Glomerular endothelial cell (primary cell): ENCODE data around the gene VPS18. TPM values are rescaled to one million over a fixed set of nuclear protein-coding genes. Genes with fewer than 3 reads are reported as not detected.

Experiments used
- DNase-seq: peaks from one replicate; pipeline ENCODE4 v3.0.0-alpha.2; 2011; ENCODE audit warnings: low read depth, low spot score; ENCODE audit errors: extremely low read depth
- total RNA-seq: library from RNA; depleted of rRNA; stranded (reverse); fragments of >200 nt; gene quantifications from 2 replicates; pipeline ENCODE4 v1.2.3, GENCODE V29; 2015

VPS18 gene
- total RNA-seq, 1 donor from 2014 or later, result 60.4 TPM

DNA sequence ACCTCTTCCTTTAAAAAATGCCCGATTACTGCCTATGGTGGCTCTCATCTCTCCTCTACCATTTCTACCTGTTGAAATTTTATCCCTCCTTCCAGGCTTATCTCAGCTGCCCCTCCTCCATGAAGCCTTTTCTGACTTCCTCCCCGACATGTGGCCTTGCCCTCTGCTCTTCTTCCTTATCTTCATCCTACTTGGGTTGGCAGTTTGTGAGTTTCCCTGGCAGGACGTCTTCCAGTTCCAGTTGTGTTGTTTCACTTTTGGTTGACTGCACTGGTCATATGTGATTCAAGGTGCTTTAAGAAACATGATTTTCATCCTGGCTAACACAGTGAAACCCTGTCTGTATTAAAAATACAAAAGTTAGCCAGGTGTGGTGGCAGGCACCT, 39.3 kb downstream of the VPS18 start:
- DNase-seq, result no peak

DNA sequence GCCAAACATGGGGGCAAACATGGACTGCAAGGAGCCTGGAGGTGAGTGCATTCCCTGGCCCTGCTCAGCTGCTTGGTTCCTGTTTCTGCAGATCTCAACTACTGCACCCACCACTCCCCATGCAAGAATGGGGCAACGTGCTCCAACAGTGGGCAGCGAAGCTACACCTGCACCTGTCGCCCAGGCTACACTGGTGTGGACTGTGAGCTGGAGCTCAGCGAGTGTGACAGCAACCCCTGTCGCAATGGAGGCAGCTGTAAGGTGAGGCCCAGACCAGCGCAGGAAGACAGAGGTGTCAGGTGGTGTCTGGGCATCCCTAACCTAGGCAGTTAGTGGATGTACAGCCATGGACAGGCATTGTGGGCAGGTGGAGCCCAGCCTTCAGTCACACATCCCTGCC, 40.2 kb downstream of the VPS18 start:
- no peak for DNase-seq

DNA sequence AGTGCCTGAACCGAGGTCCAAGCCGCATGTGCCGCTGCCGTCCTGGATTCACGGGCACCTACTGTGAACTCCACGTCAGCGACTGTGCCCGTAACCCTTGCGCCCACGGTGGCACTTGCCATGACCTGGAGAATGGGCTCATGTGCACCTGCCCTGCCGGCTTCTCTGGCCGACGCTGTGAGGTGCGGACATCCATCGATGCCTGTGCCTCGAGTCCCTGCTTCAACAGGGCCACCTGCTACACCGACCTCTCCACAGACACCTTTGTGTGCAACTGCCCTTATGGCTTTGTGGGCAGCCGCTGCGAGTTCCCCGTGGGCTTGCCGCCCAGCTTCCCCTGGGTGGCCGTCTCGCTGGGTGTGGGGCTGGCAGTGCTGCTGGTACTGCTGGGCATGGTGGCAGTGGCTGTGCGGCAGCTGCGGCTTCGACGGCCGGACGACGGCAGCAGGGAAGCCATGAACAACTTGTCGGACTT, 42.0 kb downstream of the VPS18 start:
- no peak for DNase-seq

DNA sequence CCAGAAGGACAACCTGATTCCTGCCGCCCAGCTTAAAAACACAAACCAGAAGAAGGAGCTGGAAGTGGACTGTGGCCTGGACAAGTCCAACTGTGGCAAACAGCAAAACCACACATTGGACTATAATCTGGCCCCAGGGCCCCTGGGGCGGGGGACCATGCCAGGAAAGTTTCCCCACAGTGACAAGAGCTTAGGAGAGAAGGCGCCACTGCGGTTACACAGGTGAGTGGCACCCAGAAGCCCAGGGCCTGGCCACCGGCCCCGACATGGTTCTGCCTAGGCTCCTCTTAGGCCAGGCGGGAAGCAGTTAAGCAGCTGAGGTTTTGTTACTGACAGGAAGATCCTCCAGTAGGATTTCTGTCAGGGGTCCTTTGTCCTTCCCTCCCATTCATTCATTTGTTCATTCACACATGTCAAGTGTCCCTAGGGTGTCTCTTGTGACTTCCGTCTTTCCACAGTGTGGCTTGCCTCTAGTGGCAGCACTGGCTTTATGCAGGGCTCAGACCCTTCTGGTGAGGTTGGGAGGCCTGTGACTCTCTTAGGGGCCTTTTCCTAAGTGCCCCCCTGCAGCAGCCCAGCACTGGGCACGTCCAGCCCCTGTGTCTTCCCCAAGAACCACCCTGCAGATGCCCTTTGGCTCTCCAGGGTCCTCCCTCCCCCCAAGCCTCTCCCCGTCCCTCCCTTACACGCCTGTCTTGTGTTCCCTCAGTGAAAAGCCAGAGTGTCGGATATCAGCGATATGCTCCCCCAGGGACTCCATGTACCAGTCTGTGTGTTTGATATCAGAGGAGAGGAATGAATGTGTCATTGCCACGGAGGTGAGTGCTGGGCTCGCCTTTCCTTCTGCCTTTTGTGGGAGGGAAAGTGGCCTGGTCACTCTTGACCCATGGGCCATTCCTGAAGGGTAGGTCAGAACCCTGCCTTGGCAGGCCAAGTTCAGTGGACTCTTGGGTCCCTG, 42.7 kb downstream of the VPS18 start:
- no peak for DNase-seq

DNA sequence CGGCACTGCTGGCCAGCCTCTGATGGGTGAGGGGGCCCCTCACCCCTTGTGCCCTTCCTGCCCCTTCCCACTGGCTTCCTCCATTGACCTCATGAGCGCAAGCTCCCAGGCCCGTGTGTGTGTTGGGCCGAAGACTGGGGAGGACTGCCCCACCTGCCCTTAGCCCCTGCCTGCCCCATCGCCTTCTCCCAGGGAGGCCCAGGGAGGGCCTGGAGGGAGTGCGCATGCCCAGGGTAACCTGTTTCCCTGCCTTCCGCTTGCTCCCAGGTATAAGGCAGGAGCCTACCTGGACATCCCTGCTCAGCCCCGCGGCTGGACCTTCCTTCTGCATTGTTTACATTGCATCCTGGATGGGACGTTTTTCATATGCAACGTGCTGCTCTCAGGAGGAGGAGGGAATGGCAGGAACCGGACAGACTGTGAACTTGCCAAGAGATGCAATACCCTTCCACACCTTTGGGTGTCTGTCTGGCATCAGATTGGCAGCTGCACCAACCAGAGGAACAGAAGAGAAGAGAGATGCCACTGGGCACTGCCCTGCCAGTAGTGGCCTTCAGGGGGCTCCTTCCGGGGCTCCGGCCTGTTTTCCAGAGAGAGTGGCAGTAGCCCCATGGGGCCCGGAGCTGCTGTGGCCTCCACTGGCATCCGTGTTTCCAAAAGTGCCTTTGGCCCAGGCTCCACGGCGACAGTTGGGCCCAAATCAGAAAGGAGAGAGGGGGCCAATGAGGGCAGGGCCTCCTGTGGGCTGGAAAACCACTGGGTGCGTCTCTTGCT, 43.7 kb downstream of the VPS18 start:
- no peak for DNase-seq

DNA sequence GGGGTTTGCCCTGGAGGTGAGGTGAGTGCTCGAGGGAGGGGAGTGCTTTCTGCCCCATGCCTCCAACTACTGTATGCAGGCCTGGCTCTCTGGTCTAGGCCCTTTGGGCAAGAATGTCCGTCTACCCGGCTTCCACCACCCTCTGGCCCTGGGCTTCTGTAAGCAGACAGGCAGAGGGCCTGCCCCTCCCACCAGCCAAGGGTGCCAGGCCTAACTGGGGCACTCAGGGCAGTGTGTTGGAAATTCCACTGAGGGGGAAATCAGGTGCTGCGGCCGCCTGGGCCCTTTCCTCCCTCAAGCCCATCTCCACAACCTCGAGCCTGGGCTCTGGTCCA, 44.3 kb downstream of the VPS18 start:
- no peak for DNase-seq

DNA sequence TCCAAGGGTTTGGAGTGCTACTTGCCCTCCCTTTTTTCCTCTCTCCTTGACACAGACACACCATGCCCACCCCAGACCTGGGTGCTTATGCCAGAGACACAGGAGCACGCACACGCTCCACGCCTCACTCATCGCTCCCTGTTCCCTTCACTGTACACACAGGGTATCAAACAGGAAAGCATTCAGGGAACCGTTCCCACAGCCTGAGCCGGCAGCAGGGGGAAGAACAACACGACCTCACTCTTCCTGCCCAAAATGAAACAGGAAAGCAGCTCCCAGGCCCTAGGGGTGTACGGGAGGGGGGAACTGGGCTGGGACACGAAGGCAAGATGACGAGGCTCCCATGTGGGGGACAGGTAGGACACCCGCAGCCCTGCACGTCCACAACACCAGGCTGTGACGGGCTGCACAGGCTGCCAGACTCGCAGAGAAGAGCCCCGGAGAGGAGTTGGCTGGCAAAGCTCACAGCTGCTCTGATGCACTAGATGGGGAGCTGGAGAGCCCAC, 46.1 kb downstream of the VPS18 start:
- no peak for DNase-seq

DNA sequence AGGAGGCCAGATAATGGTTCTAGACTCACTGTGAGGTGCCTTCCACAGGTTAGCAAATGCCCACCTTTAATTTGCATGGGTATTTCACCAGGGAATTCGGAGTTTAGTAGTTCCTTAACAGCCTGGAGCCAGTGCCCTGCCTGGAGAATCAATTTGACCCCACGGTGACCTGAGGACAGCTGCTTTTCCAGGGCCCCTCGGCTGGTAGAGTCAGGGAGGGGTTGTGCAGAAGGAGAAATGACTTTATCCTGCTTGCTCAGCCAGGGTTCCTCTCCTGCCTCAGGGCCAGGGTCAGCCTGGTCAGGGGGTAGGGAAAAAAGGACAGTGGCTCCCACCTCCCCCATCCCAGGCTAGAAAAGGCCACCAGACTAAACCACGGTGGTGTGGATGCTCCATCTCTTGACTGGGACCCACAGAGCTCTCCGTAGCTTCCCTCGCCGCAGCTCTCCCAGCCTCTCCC, 46.8 kb downstream of the VPS18 start:
- no peak for DNase-seq

DNA sequence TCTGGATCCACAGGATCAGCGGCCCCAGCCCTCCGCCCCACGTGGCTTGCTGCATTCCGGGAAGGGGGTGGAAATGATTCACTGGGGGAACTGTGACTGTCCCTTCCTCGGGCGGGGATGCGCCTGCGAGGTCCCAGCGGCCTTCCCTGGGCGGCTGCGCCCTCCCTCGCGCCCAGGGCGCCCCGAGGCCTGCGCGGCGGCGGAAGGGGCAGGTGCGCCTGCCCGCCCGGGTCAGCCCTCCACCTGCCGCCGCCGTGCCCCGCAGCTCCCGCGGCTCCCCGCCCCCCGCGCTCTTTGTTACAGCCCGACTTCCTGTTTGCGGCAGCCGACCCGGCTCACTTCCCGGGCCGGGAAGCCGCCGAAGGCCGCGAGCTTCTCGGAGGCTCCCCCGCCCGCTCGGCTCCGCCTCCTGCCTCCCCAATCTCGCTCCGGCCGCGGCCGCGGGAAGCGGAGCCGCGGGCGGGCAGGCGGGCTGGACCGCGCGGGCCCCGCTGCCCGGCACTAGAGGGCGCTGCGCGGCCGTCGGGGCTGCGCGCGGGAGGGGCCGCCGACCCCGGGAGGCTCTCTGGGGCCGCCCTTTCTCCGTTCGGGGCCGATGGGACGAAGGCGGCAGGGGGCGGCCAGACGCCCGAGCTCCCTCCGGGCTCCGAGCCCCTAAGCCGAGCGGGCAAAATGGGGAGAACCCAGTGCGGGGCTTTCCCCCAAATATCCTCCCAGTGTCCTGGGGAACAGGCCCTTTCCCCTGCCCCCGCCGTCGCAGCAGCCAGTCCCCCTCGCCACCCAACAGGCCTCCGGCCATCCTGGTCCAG, 47.5 kb downstream of the VPS18 start:
- DNase-seq, result no peak

DNA sequence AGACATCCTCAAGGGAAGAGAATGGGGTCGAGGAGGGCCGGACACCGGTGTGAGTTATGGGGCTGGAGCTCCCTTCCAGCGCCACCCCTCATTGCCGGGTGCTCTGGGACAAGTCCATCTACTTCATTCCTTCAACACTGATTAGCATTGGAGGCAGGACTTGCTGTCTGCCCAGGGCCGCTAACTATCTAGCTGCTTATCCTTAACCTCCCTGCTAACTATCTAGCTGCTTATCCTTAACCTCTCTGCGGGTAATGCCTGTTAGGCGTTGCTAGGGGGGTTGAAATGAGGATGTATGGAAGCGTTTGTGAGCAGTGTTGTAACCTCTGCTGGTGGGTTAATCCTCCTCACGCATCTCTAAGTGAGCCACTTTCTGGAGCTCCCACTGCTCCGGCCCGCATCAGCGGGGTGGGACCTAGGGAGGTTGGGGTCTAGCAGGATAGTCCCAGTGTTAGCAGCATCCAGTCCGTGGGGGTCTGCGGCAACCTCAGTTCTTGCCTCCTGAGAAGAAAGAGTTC, 48.1 kb downstream of the VPS18 start:
- DNase-seq, result no peak

DNA sequence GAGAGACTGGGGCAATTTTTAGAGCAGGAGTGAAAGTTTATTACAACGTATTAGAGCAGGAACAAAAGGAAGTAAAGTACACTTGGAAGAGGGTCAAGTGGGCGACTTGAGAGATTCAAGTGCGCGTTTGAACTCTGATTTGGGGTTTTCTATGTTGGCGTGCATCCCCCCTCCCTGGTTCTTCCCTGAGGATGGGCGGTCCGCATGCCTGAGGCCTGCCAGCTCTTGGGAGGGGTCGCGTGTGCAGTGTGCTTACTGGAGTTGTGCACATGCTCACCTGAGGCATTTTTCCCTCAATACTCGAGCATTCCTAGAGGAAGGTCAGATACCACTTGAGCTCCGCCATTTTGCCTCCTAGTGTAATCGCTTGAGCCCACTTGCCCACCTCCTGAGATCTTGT, 48.6 kb downstream of the VPS18 start:
- no peak for DNase-seq

DNA sequence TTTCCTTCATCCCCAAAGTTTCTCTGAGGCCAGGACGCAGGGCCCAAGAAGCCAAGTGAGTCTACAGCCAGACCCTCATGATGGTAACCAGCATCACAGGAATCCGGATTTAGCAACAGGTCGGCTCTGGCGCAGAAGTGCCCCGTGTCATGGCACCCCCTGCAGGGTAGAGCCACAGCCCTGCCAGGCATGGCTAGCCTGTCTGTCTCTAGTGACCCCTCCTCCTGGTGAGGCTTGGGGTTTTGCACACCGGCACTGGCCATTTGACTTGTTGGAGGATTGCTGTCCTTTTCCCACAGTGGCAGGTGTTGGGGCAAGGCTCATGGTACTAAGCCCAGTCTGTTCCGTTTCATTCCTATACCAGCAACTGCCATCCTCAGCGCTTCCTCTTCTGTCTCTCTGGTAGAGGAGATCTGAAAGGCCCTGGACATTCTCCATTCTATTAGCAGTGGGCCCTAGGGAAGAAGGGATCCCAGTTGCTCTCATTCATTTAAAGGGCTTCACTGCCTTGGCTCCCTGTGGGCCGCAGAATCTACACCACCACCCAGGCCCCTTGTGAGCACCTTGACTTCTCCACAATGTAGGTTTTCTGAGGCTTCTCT, 49.6 kb downstream of the VPS18 start:
- DNase-seq, result no peak

DNA sequence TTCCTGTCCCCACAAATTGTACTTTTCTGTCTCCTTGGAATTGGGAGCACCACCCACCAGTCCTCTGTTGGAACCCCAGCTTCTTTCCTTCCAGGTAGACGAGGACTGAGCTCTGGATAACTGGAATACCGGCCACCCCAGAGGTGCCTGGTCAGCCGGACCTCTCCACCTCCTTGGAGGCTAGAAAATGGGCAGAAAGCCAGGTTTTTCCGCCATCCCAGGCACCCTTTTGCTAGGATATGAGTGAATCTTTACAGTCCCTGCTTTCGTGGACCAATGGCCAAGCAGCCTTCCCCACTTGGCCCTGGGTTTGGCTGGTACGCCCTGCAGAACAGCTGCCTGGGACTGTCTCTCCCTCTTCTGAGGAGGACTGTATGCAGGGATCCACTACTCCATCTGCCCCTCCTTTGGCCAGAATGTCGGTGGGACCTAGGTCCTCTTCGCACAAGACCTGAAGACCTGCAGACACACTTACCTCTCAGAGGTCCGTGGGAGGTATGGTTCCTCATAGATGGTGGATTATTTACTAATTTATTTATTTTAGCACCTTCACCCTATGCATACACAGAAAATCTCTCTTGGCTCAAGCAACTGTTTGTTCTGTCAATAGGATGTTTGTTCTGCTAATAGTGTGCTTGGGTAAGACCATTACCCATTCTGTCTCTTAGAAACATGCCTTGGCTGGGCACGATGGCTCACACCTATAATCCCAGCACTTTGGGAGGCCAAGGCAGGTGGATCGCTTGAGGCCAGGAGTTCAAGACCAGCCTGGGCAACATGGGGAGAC, 50.5 kb downstream of the VPS18 start:
- DNase-seq, result no peak

DNA sequence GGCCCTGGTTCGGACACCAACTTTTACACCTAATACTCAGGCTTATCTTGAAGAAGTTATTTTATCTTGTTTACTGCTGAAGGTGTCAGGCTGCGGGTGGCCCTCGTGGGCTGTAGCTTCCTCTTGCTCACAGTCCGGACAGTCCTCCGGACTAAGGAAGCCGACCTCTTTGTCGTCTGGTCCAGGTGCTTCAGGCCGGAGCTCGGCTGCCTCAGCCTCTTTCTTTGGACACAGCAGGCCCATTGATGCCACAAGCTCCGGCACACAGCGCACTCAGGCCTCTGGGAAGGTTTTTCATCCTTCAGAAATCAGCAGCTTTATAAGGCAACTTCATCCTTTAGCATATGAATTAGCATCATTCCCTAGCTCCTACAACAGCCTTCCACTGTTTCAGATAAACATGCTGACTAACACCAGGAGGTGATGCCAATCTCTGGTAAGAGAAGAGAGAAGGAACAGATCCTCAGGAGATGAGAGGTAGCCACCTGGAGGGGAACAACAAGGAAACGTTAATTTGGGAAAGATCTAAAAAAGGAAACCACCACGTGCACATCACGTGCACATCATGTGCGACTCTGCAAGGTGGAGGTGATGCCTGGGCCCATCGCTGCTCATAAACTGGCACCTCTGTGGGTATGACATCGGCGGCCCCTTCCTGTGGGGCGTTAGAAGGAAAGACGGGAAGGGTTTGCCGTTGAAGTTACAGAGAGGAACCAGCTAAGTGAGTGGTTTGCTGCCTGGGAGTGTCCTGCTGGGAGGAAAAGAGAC, 54.6 kb downstream of the VPS18 start:
- DNase-seq, result no peak

DNA sequence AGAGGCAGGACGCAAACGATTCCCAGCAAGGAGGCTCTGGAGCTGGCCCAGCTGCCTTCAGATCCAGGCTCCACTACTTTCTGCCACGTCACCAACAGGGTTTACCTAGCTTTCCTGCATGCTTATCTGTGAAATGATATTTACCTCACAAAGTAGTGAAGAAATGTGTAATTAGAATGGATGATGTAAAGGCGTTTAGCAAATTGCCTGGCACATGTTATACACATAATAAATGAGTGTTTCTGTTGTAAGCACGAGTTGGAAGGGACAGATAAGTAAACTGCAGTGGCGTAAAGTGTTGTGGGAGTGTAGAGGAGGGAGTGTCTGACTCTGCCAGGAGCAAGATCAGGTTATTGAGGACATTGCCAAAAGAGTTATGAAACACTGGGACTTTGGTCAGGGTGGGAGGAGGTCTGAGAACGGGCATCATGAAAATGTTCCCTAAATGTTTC, 55.5 kb downstream of the VPS18 start:
- no peak for DNase-seq

DNA sequence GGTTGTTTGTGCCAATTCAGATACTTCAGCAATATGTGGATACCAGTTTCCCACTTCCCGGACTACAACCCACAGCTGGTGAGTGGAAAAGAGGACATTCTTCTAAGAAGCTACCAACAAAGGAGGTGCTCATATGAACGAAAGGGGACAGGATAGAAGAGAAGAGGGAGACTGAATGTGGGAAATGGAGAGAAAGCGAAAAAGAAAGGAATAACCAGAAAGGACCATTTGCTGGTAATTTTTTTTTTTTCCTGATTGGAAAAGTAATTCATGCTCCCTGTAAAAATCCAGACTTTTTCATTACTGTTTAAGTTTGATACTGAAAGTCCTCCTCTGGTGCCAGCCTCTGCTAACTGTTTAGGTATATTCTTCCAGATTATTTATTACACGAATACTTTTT, 57.5 kb downstream of the VPS18 start:
- DNase-seq, result no peak

DNA sequence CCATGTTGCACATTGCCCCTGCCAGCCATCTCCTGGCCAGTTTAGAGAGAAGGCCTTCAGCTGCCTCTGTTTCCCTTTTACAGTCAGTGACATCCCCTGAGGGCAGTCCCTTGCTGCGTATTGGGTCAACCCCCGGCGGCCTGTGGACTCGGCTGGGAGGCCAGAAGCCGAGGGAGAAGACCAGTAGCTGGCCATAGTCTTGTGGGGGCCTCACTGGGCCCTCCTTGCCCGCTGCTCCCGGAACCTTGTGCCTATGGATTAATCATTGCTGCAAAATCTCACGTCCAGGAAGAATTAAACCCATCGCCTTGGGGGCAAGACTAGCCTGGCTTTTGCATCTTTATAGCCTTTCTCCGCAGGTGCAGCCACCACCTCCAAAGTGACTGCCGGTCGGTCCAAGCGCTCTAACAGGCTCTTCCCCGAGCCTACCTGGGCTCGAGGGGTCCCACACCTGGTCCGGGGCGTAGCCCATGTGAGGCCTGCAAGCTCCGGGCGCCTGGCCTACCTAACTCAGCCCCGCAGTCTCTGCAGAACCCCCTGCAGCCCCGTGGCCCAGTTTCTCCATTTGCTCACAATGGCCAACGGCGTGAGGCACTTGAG, 58.2 kb downstream of the VPS18 start:
- DNase-seq, result no peak
